Type B pancreatic cell (in vitro differentiated cells): ENCODE data around the gene ERVK3-1. TPM values are rescaled to one million over a fixed set of nuclear protein-coding genes. Genes with fewer than 3 reads are reported as not detected.
"Not testable (repeated sequence)": the region's sequence is repeated elsewhere in the genome, so short reads cannot be mapped to it uniquely, and the experiment has no call there.

Experiments used
- DNase-seq: peaks from one replicate; pipeline ENCODE4 v3.0.0; 2021; ENCODE audit warnings: mixed read lengths; ENCODE audit not compliant: unreplicated experiment; ENCODE audit errors: extremely low spot score
- H3K27ac Mint-ChIP-seq: 2 replicates; pipeline ENCODE4 v1.8.0; 2021; ENCODE audit warnings: mild to moderate bottlenecking, mixed read lengths
- H3K27me3 Mint-ChIP-seq: 2 replicates; pipeline ENCODE4 v1.8.0; 2021; ENCODE audit warnings: mixed read lengths
- H3K36me3 Mint-ChIP-seq: 2 replicates; pipeline ENCODE4 v1.8.0; 2021; ENCODE audit warnings: mixed read lengths
- H3K4me1 Mint-ChIP-seq: one replicate; pipeline ENCODE4 v1.8.0; 2021; ENCODE audit warnings: mixed read lengths; ENCODE audit not compliant: unreplicated experiment
- H3K4me3 Mint-ChIP-seq: 2 replicates; pipeline ENCODE4 v1.8.0; 2021; ENCODE audit warnings: mild to moderate bottlenecking, mixed read lengths
- H3K9me3 Mint-ChIP-seq: 2 replicates; pipeline ENCODE4 v1.8.0; 2021; ENCODE audit warnings: mixed read lengths
- total RNA-seq: library from RNA; stranded (reverse); gene quantifications from 2 replicates; pipeline ENCODE4 v1.2.1, GENCODE V29; 2021; ENCODE audit warnings: low replicate concordance
- TF ChIP-seq, protein P1 (sequence below): fragments of 200-600 bp; sonication (generic); conservative IDR thresholded peaks from 2 replicates; pipeline ENCODE4 v1.5.0; 2021; ENCODE audit warnings: antibody characterized with exemption, mild to moderate bottlenecking

ERVK3-1 gene
- total RNA-seq, 1 donor from 2014 or later: 36.8 TPM

DNA sequence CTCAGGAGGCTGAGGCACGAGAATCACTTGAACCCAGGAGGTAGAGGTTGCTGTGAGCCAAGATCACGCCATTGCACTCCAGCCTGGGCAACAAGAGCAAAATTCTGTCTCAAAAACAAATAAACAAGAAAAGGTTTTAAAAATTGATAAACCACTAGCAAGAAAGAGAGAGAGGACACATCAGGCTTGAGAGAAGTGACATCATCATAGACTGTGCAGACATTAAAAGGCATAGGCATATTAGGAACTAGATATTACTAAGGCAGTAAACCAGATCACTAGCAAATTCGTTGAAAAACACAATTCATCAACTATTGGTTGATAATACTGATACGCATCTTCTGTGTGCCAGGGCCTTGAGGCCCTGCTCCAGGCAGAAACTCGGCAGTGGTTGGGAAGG, 40.4 kb downstream of the ERVK3-1 start:
- Mint-ChIP-seq H3K4me3 (peak overlapping the region; percentile 81), H3K36me3 (peaks cover 15% of the 10 kb centered on the region), H3K9me3 (no peaks in the 10 kb centered on the region), H3K27ac (no peak overlapping the region), H3K27me3 (peaks cover 33% of the 10 kb centered on the region), H3K4me1 (peaks cover 4% of the 10 kb centered on the region)
- TF ChIP-seq, protein P1, sequence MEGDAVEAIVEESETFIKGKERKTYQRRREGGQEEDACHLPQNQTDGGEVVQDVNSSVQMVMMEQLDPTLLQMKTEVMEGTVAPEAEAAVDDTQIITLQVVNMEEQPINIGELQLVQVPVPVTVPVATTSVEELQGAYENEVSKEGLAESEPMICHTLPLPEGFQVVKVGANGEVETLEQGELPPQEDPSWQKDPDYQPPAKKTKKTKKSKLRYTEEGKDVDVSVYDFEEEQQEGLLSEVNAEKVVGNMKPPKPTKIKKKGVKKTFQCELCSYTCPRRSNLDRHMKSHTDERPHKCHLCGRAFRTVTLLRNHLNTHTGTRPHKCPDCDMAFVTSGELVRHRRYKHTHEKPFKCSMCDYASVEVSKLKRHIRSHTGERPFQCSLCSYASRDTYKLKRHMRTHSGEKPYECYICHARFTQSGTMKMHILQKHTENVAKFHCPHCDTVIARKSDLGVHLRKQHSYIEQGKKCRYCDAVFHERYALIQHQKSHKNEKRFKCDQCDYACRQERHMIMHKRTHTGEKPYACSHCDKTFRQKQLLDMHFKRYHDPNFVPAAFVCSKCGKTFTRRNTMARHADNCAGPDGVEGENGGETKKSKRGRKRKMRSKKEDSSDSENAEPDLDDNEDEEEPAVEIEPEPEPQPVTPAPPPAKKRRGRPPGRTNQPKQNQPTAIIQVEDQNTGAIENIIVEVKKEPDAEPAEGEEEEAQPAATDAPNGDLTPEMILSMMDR: no peak
- DNase-seq: no peak

DNA sequence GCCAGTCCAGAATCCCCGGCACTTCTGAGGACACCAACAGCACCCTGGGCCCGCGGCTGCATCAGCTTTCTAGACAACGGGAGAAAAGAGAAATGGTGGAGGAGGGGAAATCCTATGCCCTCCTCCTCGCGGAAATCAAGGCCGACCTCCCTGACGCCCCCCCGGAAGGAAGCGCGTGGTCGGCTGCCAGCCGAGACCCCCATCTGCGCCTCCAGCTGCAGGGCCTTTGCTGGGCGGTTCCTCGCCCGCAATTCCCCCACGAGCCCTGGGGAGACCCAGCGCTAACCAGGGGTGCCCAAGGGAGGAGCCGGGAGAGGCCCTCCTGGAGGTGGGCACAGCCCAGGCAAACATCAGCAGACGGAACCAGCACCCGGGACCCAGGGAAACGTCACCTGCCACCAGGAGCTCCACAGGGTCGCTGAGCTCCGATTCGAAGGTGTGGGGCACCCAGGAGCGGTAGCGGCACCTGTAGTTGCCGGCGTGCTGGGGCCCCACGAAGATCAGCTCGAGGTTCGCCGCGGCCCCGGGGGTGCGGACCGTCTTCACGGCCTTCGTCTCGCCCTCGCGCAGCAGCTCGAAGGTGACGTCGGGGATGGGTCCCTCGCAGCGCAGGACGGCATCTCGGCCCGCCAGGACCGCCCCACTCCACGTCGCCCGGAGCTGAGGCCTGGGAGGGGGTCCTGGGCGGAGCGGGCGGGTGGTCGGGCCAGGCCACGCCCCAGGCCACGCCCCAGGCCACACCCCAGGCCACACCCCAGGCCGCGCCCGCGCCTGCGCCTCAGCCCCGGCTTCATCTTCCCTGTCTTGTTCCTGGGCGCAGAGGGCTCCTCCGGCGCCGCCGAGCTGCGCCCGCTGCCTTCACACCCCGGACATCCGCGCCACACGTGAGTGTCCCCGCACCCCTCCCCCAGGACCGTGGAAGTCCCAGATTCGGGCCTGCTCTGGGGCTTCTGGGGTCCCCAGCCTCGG, 42.1 kb downstream of the ERVK3-1 start:
- TF ChIP-seq, protein P1: no peak
- DNase-seq: no peak
- no peak overlapping the region for H3K27ac Mint-ChIP-seq
- peaks cover 33% of the 10 kb centered on the region for H3K27me3 Mint-ChIP-seq
- H3K9me3 Mint-ChIP-seq: no peaks in the 10 kb centered on the region
- H3K36me3 Mint-ChIP-seq: peaks cover 7% of the 10 kb centered on the region
- H3K4me1 Mint-ChIP-seq: peaks cover 4% of the 10 kb centered on the region
- H3K4me3 Mint-ChIP-seq: peak overlapping the region; percentile 93

DNA sequence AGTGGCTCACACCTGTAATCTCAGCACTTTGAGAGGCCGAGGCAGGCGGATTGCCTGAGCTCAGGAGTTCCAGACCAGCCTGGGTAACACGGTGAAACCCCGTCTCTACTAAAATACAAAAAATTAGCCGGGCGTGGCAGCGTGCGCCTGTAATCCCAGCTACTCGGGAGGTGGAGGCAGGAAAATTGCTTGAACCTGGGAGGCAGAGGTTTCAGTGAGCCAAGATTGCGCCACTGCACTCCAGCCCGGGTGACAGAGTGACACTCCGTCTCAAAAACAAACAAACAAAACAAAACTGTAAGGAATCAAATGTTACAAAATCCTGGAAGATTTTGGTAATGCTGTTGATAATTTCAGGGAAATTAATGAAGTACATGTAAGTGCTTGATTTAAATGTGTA, 42.9 kb downstream of the ERVK3-1 start:
- not testable (repeated sequence) for H3K36me3 Mint-ChIP-seq, H3K9me3 Mint-ChIP-seq, H3K27ac Mint-ChIP-seq, DNase-seq, H3K4me1 Mint-ChIP-seq
- Mint-ChIP-seq H3K4me3 (peak overlapping the region; percentile 93), H3K27me3 (peaks cover 33% of the 10 kb centered on the region)

DNA sequence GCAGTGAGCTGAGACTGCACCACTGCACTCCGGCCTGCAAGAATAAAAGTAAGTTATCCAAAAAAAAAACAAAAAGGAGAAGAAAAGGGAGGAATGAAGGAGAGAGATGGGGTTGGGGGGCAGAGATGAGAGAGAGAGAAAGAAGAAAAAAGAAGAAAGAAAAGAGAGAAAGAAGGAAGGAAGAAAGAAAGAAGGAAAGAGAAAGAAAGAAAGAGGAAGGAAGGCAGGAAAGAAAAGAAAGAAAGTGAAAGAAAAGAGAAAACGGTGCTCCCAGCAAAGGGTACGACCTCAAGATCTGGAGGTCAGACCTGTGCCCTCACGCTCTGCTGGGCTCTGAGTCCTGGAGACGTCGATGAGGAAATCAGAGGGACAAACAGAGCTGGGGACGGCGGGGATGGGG, 44.4 kb downstream of the ERVK3-1 start:
- H3K9me3 Mint-ChIP-seq: no peaks in the 10 kb centered on the region
- no peak overlapping the region for H3K4me3 Mint-ChIP-seq
- TF ChIP-seq, protein P1: no peak
- no peak for DNase-seq
- H3K36me3 Mint-ChIP-seq: peaks cover 4% of the 10 kb centered on the region
- peaks cover 4% of the 10 kb centered on the region for H3K4me1 Mint-ChIP-seq
- peaks cover 33% of the 10 kb centered on the region for H3K27me3 Mint-ChIP-seq
- H3K27ac Mint-ChIP-seq: no peak overlapping the region

DNA sequence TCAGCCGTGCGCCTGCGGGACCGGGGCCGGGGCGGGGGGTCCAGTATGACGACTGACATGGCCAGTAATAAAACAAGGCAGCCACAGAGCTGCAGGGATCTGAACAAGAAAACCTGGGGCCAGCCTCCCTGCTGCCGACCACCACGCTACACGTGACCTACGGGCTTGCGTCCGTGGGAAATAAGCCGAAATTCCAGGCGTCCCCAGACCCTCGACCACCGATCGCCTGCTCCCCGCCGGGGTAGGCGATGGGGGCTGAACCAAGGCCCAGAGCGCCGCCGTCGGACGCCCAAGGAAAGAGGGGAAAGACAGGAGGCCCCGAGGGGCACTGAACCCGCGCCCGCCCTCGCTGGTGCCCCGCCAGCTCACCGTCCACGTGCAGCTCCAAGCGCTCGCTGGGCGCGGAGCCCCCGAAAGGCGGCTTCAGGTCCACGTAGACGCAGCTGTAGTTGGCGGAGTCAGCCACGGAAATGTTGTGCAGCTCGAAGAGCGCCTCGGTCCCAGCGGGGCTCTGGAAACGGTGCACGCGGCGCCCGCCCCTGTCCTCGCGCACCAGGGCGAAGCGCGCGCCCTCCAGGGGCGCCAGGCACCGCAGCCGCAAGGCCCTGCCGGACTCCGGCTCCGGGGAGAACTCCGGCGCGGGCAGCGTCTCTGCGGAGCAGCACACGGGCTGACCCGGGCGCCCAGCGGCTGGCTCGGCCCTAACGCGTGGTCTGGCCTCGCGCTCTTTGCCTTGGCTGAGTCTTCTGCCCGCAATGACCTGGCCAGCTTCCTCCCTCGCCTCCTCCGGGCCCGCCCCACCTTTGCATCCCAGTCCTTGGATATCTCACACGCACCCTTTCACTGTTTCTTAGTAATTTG, 45.1 kb downstream of the ERVK3-1 start:
- Mint-ChIP-seq H3K4me1 (peaks cover 4% of the 10 kb centered on the region), H3K9me3 (no peaks in the 10 kb centered on the region), H3K36me3 (peaks cover 4% of the 10 kb centered on the region), H3K27ac (no peak overlapping the region), H3K27me3 (peaks cover 29% of the 10 kb centered on the region), H3K4me3 (no peak overlapping the region)
- TF ChIP-seq, protein P1: no peak
- no peak for DNase-seq
